Measurements from ENCODE around the gene TMEM150C. TPM values are rescaled to one million over a fixed set of nuclear protein-coding genes. Genes with fewer than 3 reads are reported as not detected.

Gene TMEM150C
- total and polyA plus RNA-seq, 2 of the 4 experiments (the other 2 are of a cell fraction) = 0.10 to 0.36 TPM

GRCh38 chr4:82587826-82588540, 26.2 kb upstream of the TMEM150C start:
- Histone ChIP-seq H3K14ac (replicated peaks; ENCODE audit: low read depth, low read length) (no peak overlapping the region), H3K27ac (ENCODE audit: insufficient read depth, low read length) (no peak overlapping the region), H3K4me1 (ENCODE audit: control insufficient read depth, insufficient read depth, low read length) (no peaks in the 10 kb centered on the region), H4K91ac (ENCODE audit: insufficient read depth, low read depth, low read length) (no peak overlapping the region), H4K8ac (ENCODE audit: low read depth in 2 of 2, low read length in 2 of 2) (no peak overlapping the region), H2BK15ac (ENCODE audit: low read depth, low read length) (no peak overlapping the region), H3K9me3 (ENCODE audit: control insufficient read depth, insufficient read depth, low read length) (peaks cover 2% of the 10 kb centered on the region; the same call in 1 of the 2 replicates), H2BK5ac (ENCODE audit: low read depth, low read length, poor library complexity, severe bottlenecking) (no peak overlapping the region), H3K79me1 (ENCODE audit: low read depth in 1 of 2, low read length in 2 of 2) (no peaks in the 10 kb centered on the region), H3K4ac (ENCODE audit: low read depth, low read length) (no peak overlapping the region), H3K18ac (ENCODE audit: low read depth, low read length) (no peak overlapping the region), H2AK5ac (ENCODE audit: low read depth, low read length) (no peak overlapping the region), H2BK20ac (ENCODE audit: low read depth, low read length) (no peak overlapping the region), H3K9ac (ENCODE audit: low read depth, low read length) (no peak overlapping the region), H3K23ac (ENCODE audit: low read depth, low read length) (no peak overlapping the region), H3K56ac (ENCODE audit: extremely low read depth, insufficient read depth, low read length) (no peak overlapping the region), H4K5ac (ENCODE audit: low read depth, low read length) (no peak overlapping the region), H2AFZ (replicated peaks; ENCODE audit: low read length, poor library complexity) (no peak overlapping the region), H3K27me3 (ENCODE audit: control insufficient read depth, insufficient read depth, low read length) (peaks cover 30% of the 10 kb centered on the region), H3K4me3 (ENCODE audit: insufficient read depth, low read depth, low read length) (no peak overlapping the region), H3K9me1 (ENCODE audit: insufficient read depth, low read length) (no peaks in the 10 kb centered on the region), H3K4me2 (ENCODE audit: low read depth, low read length) (no peak overlapping the region), H3K36me3 (ENCODE audit: control insufficient read depth, insufficient read depth, low read length) (no peaks in the 10 kb centered on the region), H2AK9ac (replicated peaks; ENCODE audit: low read depth, low read length, poor library complexity) (no peak overlapping the region), H4K20me1 (ENCODE audit: insufficient read depth, low read length) (no peaks in the 10 kb centered on the region), H2BK120ac (ENCODE audit: low read depth, low read length) (no peak overlapping the region)
- DNase-seq (no peak), ATAC-seq (ENCODE audit: low read depth) (no peak)
- dilution Hi-C loops (cut with HindIII; ENCODE audit: low sequenced_read_pairs, unreplicated experiment) (no loop called here), in situ Hi-C loops (cut with MboI; ENCODE audit: low sequenced_read_pairs) (no loop called here), intact Hi-C loops (cut with micrococcal nuclease) (no loop called here)
- ChIA-PET CTCF (no interaction called here), POLR2A (ENCODE audit: unreplicated experiment) (no interaction called here)
- WGBS, 2 experiments (ENCODE audit: extremely low coverage in 2 of 2, insufficient read length in 1 of 2) = 76% methylated on average over 4 of the region's 8 CpGs; no CpG with 5 or more reads in 1 of the 2 experiments
- TF ChIP-seq MAZ (IDR thresholded peaks at IDR 0.05; ENCODE audit: borderline replicate concordance, low read depth, low read length) (no peak), CEBPB (IDR thresholded peaks at IDR 0.05; ENCODE audit: low read depth, low read length) (no peak), FOS (IDR thresholded peaks at IDR 0.05; ENCODE audit: low read depth, low read length) (no peak), BHLHE40 (IDR thresholded peaks at IDR 0.05; ENCODE audit: low read depth, low read length) (no peak), NFE2L2 (IDR thresholded peaks at IDR 0.05; ENCODE audit: low read depth, low read length) (no peak), SMC3 (IDR thresholded peaks at IDR 0.05; ENCODE audit: low read depth, low read length) (no peak), RFX5 (IDR thresholded peaks at IDR 0.05; ENCODE audit: low read depth, low read length) (no peak), ELK1 (IDR thresholded peaks at IDR 0.05; ENCODE audit: borderline replicate concordance, low read depth, low read length) (no peak), USF2 (IDR thresholded peaks at IDR 0.05; ENCODE audit: low read depth, low read length) (no peak), POLR2A (IDR thresholded peaks at IDR 0.05; ENCODE audit: low read depth, low read length) (no peak), CHD1 (IDR thresholded peaks at IDR 0.05; ENCODE audit: low read depth, low read length) (no peak), MXI1 (IDR thresholded peaks at IDR 0.05; ENCODE audit: borderline replicate concordance, low read depth, low read length) (no peak), CTCF (conservative IDR thresholded peaks at IDR 0.05; ENCODE audit: low read depth, low read length) (no peak)
- BruUV-seq (replicated peaks) = no TSS peak
